A549 treated with Hydrocortisone at 1 μM for 4 hours (cell line): ENCODE measurements around the gene STK39. TPM values are rescaled to one million over a fixed set of nuclear protein-coding genes. Genes with fewer than 3 reads are reported as not detected.

Experiments
- total RNA-seq: library from RNA; stranded (reverse); fragments of 200-300 nt; extraction: Qiagen RNA extraction; gene quantifications from 5 replicates; pipeline ENCODE4 v1.2.3, GENCODE V29; 2022

The STK39 gene
- total RNA-seq, result 14.0 to 19.8 TPM (median 17.3 TPM) in 5 replicates

GRCh38 chr2:168247341-168248261 lies at the start of gene STK39:
Gene STK39 (minus strand): TSS chr2:168247595. CDS start chr2:168247435, 160 bp downstream.

Other genes with a start within 250 kb of the STK39 start
- 13.8 to 21.2 TPM (median 16.3 TPM) in 5 replicates for gene CERS6, start 208.7 kb upstream of the STK39 start, total RNA-seq